Upper lobe of left lung (tissue), 6 donors: Measurements from ENCODE around the gene SSR4. TPM values are rescaled to one million over a fixed set of nuclear protein-coding genes. Genes with fewer than 3 reads are reported as not detected.
"Not testable (repeated sequence)": the region's sequence is repeated elsewhere in the genome, so short reads cannot be mapped to it uniquely, and the experiment has no call there.

Experiments
- ATAC-seq, 2 donors: fragments of 200-7000 bp; cut with Tn5 transposase; one replicate each; pipeline ENCODE4 v1.9.1; 2022; ENCODE audit warnings: mild to moderate bottlenecking in 2 of 2, moderate library complexity in 2 of 2; ENCODE audit not compliant: low FRiP score in 2 of 2
- DNase-seq, 2 donors: peaks; one replicate each; pipeline ENCODE4 v3.0.0-alpha.2; 2019 to 2020
- H3K27ac ChIP-seq, 4 donors: fragments of 200-600 bp; sonication (generic); one replicate each; pipeline ENCODE4 v1.5.1; 2016 to 2019
- H3K27me3 ChIP-seq, 4 donors: fragments of 200-600 bp; sonication (generic); one replicate each; pipeline ENCODE4 v1.5.1; 2017 to 2019
- H3K36me3 ChIP-seq, 4 donors: fragments of 200-600 bp; sonication (generic); one replicate each; pipeline ENCODE4 v1.5.1; 2016 to 2019
- H3K4me1 ChIP-seq, 4 donors: fragments of 200-600 bp; sonication (generic); one replicate each; pipeline ENCODE4 v1.5.1; 2018 to 2019
- H3K4me3 ChIP-seq, 4 donors: fragments of 200-600 bp; sonication (generic); one replicate each; pipeline ENCODE4 v1.5.1; 2017 to 2019; ENCODE audit warnings: mild to moderate bottlenecking in 2 of 4, moderate library complexity in 1 of 4
- H3K9me3 ChIP-seq, 4 donors: fragments of 200-600 bp; sonication (generic); one replicate each; pipeline ENCODE4 v1.5.1; 2018 to 2019
- EP300 ChIP-seq, 4 donors: sonication (generic); formaldehyde crosslinking; IDR thresholded peaks; one replicate each; pipeline ENCODE4 v1.5.1; 2017; ENCODE audit warnings: antibody characterized with exemption in 4 of 4, control low read depth in 2 of 4
- POLR2A ChIP-seq, 4 donors: fragments of 450-650 bp; IDR thresholded peaks; one replicate each; pipeline ENCODE4 v1.5.1; 2016 to 2017; ENCODE audit warnings: antibody characterized with exemption in 4 of 4, mild to moderate bottlenecking in 2 of 4
- POLR2AphosphoS5 ChIP-seq, 2 donors: sonication (generic); formaldehyde crosslinking; IDR thresholded peaks; one replicate each; pipeline ENCODE4 v1.5.1; 2017; ENCODE audit warnings: antibody characterized with exemption in 2 of 2
- WGBS, 2 donors: methylation state at CpG; one replicate each; pipeline ENCODE4 v1.1.5; 2017 to 2018; 5-methylcytosine and 5-hydroxymethylcytosine counted together
- total RNA-seq, 6 donors: library from RNA; depleted of rRNA in 4 of 6; stranded (reverse); fragments of >200 nt in 4 of 6; gene quantifications; one replicate each; pipeline versions ENCODE4 v1.1.0 to v1.2.1, GENCODE V29; 2016 to 2021
- TF ChIP-seq, protein P1 (sequence below), 6 experiments: fragments of 450-650 bp in 4 of 6; fragments of 200-600 bp in 2 of 6; sonication (generic) in 2 of 6; IDR thresholded peaks; one replicate each; pipeline ENCODE4 v1.5.1; 2016 to 2019; ENCODE audit warnings: antibody characterized with exemption in 6 of 6
- donor health status: DM: no; HTN: no; CAD: no; lungs with moderate emphysema.
- donor health status: DM: no; HTN: yes; CAD: no; lungs with severe emphysema.

SSR4 gene
- total RNA-seq: 100 to 1,000 TPM in 4 of 6 donors, 10 to 100 TPM in 2; 70.2 to 328 (median 172) TPM

DNA sequence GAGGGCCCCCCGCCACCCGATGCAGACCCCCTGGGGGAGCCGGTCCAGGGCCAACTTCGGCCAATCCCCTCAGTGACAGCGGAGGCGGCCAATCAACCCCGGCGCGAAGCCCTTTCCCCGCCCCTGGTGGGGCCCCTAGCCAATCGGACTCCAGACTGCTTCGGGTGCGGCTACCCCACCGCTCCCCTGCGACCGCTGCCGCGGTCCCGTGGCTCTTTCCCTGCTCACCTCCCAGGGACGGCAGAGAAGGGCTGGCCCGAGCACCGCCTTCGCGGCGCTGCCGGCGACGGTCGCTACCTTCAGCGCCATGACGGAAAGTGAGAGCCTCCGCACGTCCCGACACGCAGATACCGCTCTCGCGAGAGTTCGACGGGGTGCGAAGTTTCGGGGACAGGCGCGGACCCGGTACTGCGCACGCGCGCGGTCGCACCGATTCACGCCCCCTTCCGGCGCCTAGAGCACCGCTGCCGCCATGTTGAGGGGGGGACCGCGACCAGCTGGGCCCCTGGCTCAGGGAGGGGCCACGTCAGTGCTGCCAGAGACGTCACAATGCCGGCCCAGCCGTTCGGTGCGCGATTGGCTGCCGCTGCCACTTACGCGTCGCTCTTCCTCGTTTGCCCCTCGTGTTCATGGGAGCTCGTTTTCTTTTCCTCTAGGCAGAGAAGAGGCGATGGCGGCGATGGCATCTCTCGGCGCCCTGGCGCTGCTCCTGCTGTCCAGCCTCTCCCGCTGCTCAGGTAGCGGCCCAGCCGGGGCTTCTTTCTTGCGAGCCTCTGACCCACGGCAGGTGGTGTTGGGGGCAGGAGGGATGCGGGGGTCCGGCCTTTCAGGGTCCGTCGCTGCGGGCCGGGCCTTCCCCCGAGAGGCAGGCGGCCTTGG is at the start of gene SSR4, which contains the start of gene IDH3G:
SSR4 (plus strand) TSS at position 651 of the 879 bp plus-strand sequence; CDS start at position 671, 20 bp downstream.
IDH3G (minus strand) TSS at position 358 of the 879 bp plus-strand sequence; CDS start at position 309, 49 bp downstream.
- H3K27ac ChIP-seq: peak within 1 kb of the TSS; percentile 91 to 97 (median 92)
- DNase-seq (peak; percentile 92 to 97), ATAC-seq (peak; percentile 94 to 98)
- 49% methylated on average over 75 of the region's 92 CpGs; no CpG with 5 or more reads in 1 of the 2 donors for WGBS, 2 donors
- H3K36me3 ChIP-seq: peaks cover 0 to 38% (median 14%) of the 10 kb centered on the region in 4 donors
- H3K4me1 ChIP-seq: peaks cover 9 to 31% (median 19%) of the 10 kb centered on the region in 4 donors
- H3K4me3 ChIP-seq: peak within 1 kb of the TSS; percentile 68 to 83 (median 72)
- TF ChIP-seq POLR2A (IDR thresholded peaks at IDR 0.05): peak in 3 of 4 donors; percentile 1 to 78 (median 57)
- no peak for TF ChIP-seq EP300 (IDR thresholded peaks at IDR 0.05)
- TF ChIP-seq, protein P1, sequence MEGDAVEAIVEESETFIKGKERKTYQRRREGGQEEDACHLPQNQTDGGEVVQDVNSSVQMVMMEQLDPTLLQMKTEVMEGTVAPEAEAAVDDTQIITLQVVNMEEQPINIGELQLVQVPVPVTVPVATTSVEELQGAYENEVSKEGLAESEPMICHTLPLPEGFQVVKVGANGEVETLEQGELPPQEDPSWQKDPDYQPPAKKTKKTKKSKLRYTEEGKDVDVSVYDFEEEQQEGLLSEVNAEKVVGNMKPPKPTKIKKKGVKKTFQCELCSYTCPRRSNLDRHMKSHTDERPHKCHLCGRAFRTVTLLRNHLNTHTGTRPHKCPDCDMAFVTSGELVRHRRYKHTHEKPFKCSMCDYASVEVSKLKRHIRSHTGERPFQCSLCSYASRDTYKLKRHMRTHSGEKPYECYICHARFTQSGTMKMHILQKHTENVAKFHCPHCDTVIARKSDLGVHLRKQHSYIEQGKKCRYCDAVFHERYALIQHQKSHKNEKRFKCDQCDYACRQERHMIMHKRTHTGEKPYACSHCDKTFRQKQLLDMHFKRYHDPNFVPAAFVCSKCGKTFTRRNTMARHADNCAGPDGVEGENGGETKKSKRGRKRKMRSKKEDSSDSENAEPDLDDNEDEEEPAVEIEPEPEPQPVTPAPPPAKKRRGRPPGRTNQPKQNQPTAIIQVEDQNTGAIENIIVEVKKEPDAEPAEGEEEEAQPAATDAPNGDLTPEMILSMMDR (IDR thresholded peaks at IDR 0.05): peak in 2 of 6 experiments; percentile 22 to 27
- peak; percentile 65 to 68 for TF ChIP-seq POLR2AphosphoS5 (IDR thresholded peaks at IDR 0.05)
- peaks cover 0 to 36% (median 0%) of the 10 kb centered on the region in 4 donors for H3K9me3 ChIP-seq
- H3K27me3 ChIP-seq: no peaks in the 10 kb centered on the region

GRCh38 chrX:153745067-153745433 is 49.4 kb upstream of the SSR4 start:
- H3K4me1 ChIP-seq: peaks cover 0 to 12% (median 3%) of the 10 kb centered on the region in 4 donors
- 47 to 68% methylated on average over 3 to 12 of the region's 12 CpGs for WGBS, 2 donors
- H3K9me3 ChIP-seq, ATAC-seq, H3K27me3 ChIP-seq, H3K27ac ChIP-seq, H3K4me3 ChIP-seq: not testable (repeated sequence)
- DNase-seq: peak in 1 of 2 donors; percentile 60
- peaks cover 0 to 13% (median 2%) of the 10 kb centered on the region in 4 donors for H3K36me3 ChIP-seq

- no peaks in the 10 kb centered on the region for H3K9me3 ChIP-seq
- TF ChIP-seq EP300 (IDR thresholded peaks at IDR 0.05) (no peak), POLR2AphosphoS5 (IDR thresholded peaks at IDR 0.05) (no peak), POLR2A (IDR thresholded peaks at IDR 0.05) (no peak)
- TF ChIP-seq, protein P1 (IDR thresholded peaks at IDR 0.05): no peak
- no peak overlapping the region for H3K27ac ChIP-seq
- no peak overlapping the region for H3K4me3 ChIP-seq
- peaks cover 0 to 3% (median 0%) of the 10 kb centered on the region in 4 donors for H3K36me3 ChIP-seq
- 80 to 92% methylated on average over 3 of the region's 3 CpGs for WGBS, 2 donors
- no peak for DNase-seq
- H3K27me3 ChIP-seq: no peaks in the 10 kb centered on the region
- H3K4me1 ChIP-seq: peaks cover 0 to 12% (median 3%) of the 10 kb centered on the region in 4 donors
- ATAC-seq: no peak
These were observed 48.1 kb upstream of the SSR4 start for GRCh38 chrX:153746359-153746758.

DNA sequence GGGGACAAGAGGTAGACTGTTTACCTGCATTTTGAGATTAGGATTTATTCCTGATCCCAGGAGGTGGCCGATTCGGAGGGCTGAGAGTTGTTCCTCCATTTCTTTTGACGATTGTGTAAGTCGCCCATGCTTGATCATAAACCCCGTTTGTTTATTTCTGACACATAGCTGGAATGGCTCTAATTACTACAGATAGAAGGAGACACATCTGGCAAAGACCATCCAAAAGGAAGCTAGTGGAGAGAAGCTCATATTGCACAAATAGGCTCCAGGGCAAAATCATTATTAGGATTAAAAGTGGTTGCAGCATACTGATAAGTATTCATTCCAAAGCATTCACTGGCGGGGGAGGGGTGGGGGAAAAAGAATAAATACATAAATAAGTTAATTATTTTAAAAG is 47.5 kb upstream of the SSR4 start:
- not testable (repeated sequence) for DNase-seq, H3K27ac ChIP-seq, H3K27me3 ChIP-seq, H3K36me3 ChIP-seq, H3K4me3 ChIP-seq, ATAC-seq, H3K9me3 ChIP-seq
- H3K4me1 ChIP-seq: peaks cover 0 to 12% (median 3%) of the 10 kb centered on the region in 4 donors
- 67 to 75% methylated on average over 6 of the region's 6 CpGs for WGBS, 2 donors

GRCh38 chrX:153749017-153749416 is 45.5 kb upstream of the SSR4 start:
- not testable (repeated sequence) for ATAC-seq, H3K36me3 ChIP-seq, H3K9me3 ChIP-seq, H3K4me3 ChIP-seq, H3K27me3 ChIP-seq, DNase-seq, H3K27ac ChIP-seq, H3K4me1 ChIP-seq
- WGBS, 2 donors: 83 to 86% methylated on average over 7 of the region's 7 CpGs

- 67 to 76% methylated on average over 4 to 12 of the region's 12 CpGs for whole genome bisulfite sequencing, 2 donors
- no peak for ATAC-seq
- Histone ChIP-seq H3K36me3 (no peaks in the 10 kb centered on the region), H3K4me3 (no peak overlapping the region), H3K27me3 (no peaks in the 10 kb centered on the region), H3K4me1 (no peaks in the 10 kb centered on the region), H3K27ac (no peak overlapping the region), H3K9me3 (no peaks in the 10 kb centered on the region)
- DNase-seq: no peak
- no peak for TF ChIP-seq EP300 (IDR thresholded peaks at IDR 0.05)
These were observed 44.2 kb upstream of the SSR4 start for GRCh38 chrX:153750127-153750774.
